ENCODE data around the gene PHOSPHO1. TPM values are rescaled to one million over a fixed set of nuclear protein-coding genes. Genes with fewer than 3 reads are reported as not detected.

PHOSPHO1 gene
- total and polyA plus RNA-seq, 3 experiments from 2014 or later = 0.91 TPM; not detected in 2

GRCh38 chr17:49254066-49254465 lies 23.5 kb upstream of the PHOSPHO1 start:
- CTCF ChIA-PET = no interaction called here
- POLR2A ChIA-PET = no interaction called here
- Mint-ChIP-seq H3K27me3 (peaks cover 0 to 6% of the 10 kb centered on the region in 2 donors), H3K4me3 (no peak overlapping the region), H3K4me1 (no peaks in the 10 kb centered on the region), H3K27ac (peak overlapping the region in 1 of 8 donors; percentile 68), H3K36me3 (peaks cover 0 to 2% (median 0%) of the 10 kb centered on the region in 3 donors), H3K9me3 (no peaks in the 10 kb centered on the region)
- Histone ChIP-seq H3K27ac (ENCODE audit: low read depth, low read length) (no peak overlapping the region), H3K4me3 (ENCODE audit: low read length) (no peak overlapping the region), H3K36me3 (ENCODE audit: insufficient read depth, low read length) (no peaks in the 10 kb centered on the region), H3K9me3 (ENCODE audit: low read length) (no peaks in the 10 kb centered on the region), H3K4me1 (ENCODE audit: insufficient read depth, low read length) (no peaks in the 10 kb centered on the region), H3K27me3 (ENCODE audit: insufficient read depth, low read length, poor library complexity, severe bottlenecking) (no peaks in the 10 kb centered on the region)
- DNase-seq = no peak

GRCh38 chr17:49252148-49252695 lies 21.6 kb upstream of the PHOSPHO1 start:
- no peaks in the 10 kb centered on the region for H3K9me3 ChIP-seq (ENCODE audit: low read length)
- no peaks in the 10 kb centered on the region for H3K4me1 ChIP-seq (ENCODE audit: insufficient read depth, low read length)
- no peaks in the 10 kb centered on the region for H3K9me3 Mint-ChIP-seq
- no peak overlapping the region for H3K4me3 Mint-ChIP-seq
- peaks cover 0 to 4% (median 0%) of the 10 kb centered on the region in 3 donors for H3K36me3 Mint-ChIP-seq
- ChIA-PET CTCF (no interaction called here), POLR2A (interaction anchor here (0.5 kb wide), 1 partner anchor 425 kb away, joined by 3 read pairs; no protein-coding TSS in a partner anchor)
- no peak overlapping the region for H3K4me3 ChIP-seq (ENCODE audit: low read length)
- H3K27me3 ChIP-seq (ENCODE audit: insufficient read depth, low read length, poor library complexity, severe bottlenecking) = no peaks in the 10 kb centered on the region
- H3K27ac ChIP-seq (ENCODE audit: low read depth, low read length) = no peak overlapping the region
- no peak for DNase-seq
- H3K4me1 Mint-ChIP-seq = no peaks in the 10 kb centered on the region
- H3K27ac Mint-ChIP-seq = peak overlapping the region in 1 of 8 donors; percentile 38
- peaks cover 0 to 9% of the 10 kb centered on the region in 2 donors for H3K27me3 Mint-ChIP-seq
- no peaks in the 10 kb centered on the region for H3K36me3 ChIP-seq (ENCODE audit: insufficient read depth, low read length)

- peak overlapping the region in 1 of 8 donors; percentile 68 for H3K27ac Mint-ChIP-seq
- peaks cover 0 to 4% (median 0%) of the 10 kb centered on the region in 3 donors for H3K36me3 Mint-ChIP-seq
- peaks cover 9 to 13% of the 10 kb centered on the region in 2 donors for H3K27me3 Mint-ChIP-seq
- Histone ChIP-seq H3K27me3 (ENCODE audit: insufficient read depth, low read length, poor library complexity, severe bottlenecking) (no peaks in the 10 kb centered on the region), H3K27ac (ENCODE audit: low read depth, low read length) (no peak overlapping the region), H3K4me3 (ENCODE audit: low read length) (no peak overlapping the region), H3K9me3 (ENCODE audit: low read length) (no peaks in the 10 kb centered on the region), H3K4me1 (ENCODE audit: insufficient read depth, low read length) (no peaks in the 10 kb centered on the region), H3K36me3 (ENCODE audit: insufficient read depth, low read length) (no peaks in the 10 kb centered on the region)
- ChIA-PET POLR2A (no interaction called here), CTCF (no interaction called here)
- no peak for DNase-seq
- no peaks in the 10 kb centered on the region for H3K4me1 Mint-ChIP-seq
- no peaks in the 10 kb centered on the region for H3K9me3 Mint-ChIP-seq
- no peak overlapping the region for H3K4me3 Mint-ChIP-seq
These were observed 19.4 kb upstream of the PHOSPHO1 start for GRCh38 chr17:49249890-49250522.

GRCh38 chr17:49249292-49249794 lies 18.8 kb upstream of the PHOSPHO1 start:
- H3K27me3 ChIP-seq (ENCODE audit: insufficient read depth, low read length, poor library complexity, severe bottlenecking) = no peaks in the 10 kb centered on the region
- peaks cover 0 to 4% (median 0%) of the 10 kb centered on the region in 3 donors for H3K36me3 Mint-ChIP-seq
- ChIA-PET CTCF (no interaction called here), POLR2A (no interaction called here)
- H3K27ac ChIP-seq (ENCODE audit: low read depth, low read length) = no peak overlapping the region
- no peaks in the 10 kb centered on the region for H3K36me3 ChIP-seq (ENCODE audit: insufficient read depth, low read length)
- no peaks in the 10 kb centered on the region for H3K9me3 Mint-ChIP-seq
- H3K4me3 ChIP-seq (ENCODE audit: low read length) = no peak overlapping the region
- no peak for DNase-seq
- peaks cover 13 to 17% of the 10 kb centered on the region in 2 donors for H3K27me3 Mint-ChIP-seq
- no peaks in the 10 kb centered on the region for H3K9me3 ChIP-seq (ENCODE audit: low read length)
- no peak overlapping the region for H3K27ac Mint-ChIP-seq
- H3K4me1 Mint-ChIP-seq = no peaks in the 10 kb centered on the region
- peak overlapping the region in 1 of 7 donors; percentile 18 for H3K4me3 Mint-ChIP-seq
- no peaks in the 10 kb centered on the region for H3K4me1 ChIP-seq (ENCODE audit: insufficient read depth, low read length)

- Mint-ChIP-seq H3K27ac (no peak overlapping the region), H3K9me3 (no peaks in the 10 kb centered on the region), H3K36me3 (peaks cover 0 to 4% (median 0%) of the 10 kb centered on the region in 3 donors), H3K4me1 (no peaks in the 10 kb centered on the region), H3K4me3 (no peak overlapping the region), H3K27me3 (peaks cover 13 to 17% of the 10 kb centered on the region in 2 donors)
- no peaks in the 10 kb centered on the region for H3K36me3 ChIP-seq (ENCODE audit: insufficient read depth, low read length)
- no peak for DNase-seq
- H3K27me3 ChIP-seq (ENCODE audit: insufficient read depth, low read length, poor library complexity, severe bottlenecking) = no peaks in the 10 kb centered on the region
- POLR2A ChIA-PET = no interaction called here
- H3K4me3 ChIP-seq (ENCODE audit: low read length) = no peak overlapping the region
- H3K4me1 ChIP-seq (ENCODE audit: insufficient read depth, low read length) = no peaks in the 10 kb centered on the region
- no peak overlapping the region for H3K27ac ChIP-seq (ENCODE audit: low read depth, low read length)
- CTCF ChIA-PET = interaction anchor here (1.1 to 1.2 kb wide), 2 partner anchors 21 to 68 kb away, joined by 3 to 5 read pairs; no protein-coding TSS in a partner anchor
- H3K9me3 ChIP-seq (ENCODE audit: low read length) = no peaks in the 10 kb centered on the region
These were observed 17.4 kb upstream of the PHOSPHO1 start for GRCh38 chr17:49247944-49248343.

- no peaks in the 10 kb centered on the region for H3K9me3 ChIP-seq (ENCODE audit: low read length)
- CTCF ChIA-PET = no interaction called here
- peaks cover 15 to 17% of the 10 kb centered on the region in 2 donors for H3K27me3 Mint-ChIP-seq
These were observed 14.3 kb upstream of the PHOSPHO1 start for GRCh38 chr17:49244839-49245238.

GRCh38 chr17:49242813-49243212 lies 12.2 kb upstream of the PHOSPHO1 start:
- H3K36me3 ChIP-seq (ENCODE audit: insufficient read depth, low read length) = no peaks in the 10 kb centered on the region
- no peak overlapping the region for H3K27ac Mint-ChIP-seq
- H3K9me3 Mint-ChIP-seq = no peaks in the 10 kb centered on the region
- H3K4me1 Mint-ChIP-seq = no peaks in the 10 kb centered on the region
- H3K4me1 ChIP-seq (ENCODE audit: insufficient read depth, low read length) = no peaks in the 10 kb centered on the region
- H3K36me3 Mint-ChIP-seq = no peaks in the 10 kb centered on the region
- H3K27me3 Mint-ChIP-seq = peaks cover 12 to 16% of the 10 kb centered on the region in 2 donors
- POLR2A ChIA-PET = no interaction called here
- no peak overlapping the region for H3K4me3 Mint-ChIP-seq
- CTCF ChIA-PET = interaction anchor here (1.0 kb wide), 1 partner anchor 63 kb away, joined by 3 read pairs; no protein-coding TSS in a partner anchor
- H3K27ac ChIP-seq (ENCODE audit: low read depth, low read length) = no peak overlapping the region
- H3K9me3 ChIP-seq (ENCODE audit: low read length) = no peaks in the 10 kb centered on the region
- no peaks in the 10 kb centered on the region for H3K27me3 ChIP-seq (ENCODE audit: insufficient read depth, low read length, poor library complexity, severe bottlenecking)
- no peak overlapping the region for H3K4me3 ChIP-seq (ENCODE audit: low read length)
- DNase-seq = no peak

More at GRCh38 chr17:49244839-49245238, 14.3 kb upstream of the PHOSPHO1 start:
- Mint-ChIP-seq H3K27ac (no peak overlapping the region), H3K36me3 (peaks cover 0 to 2% (median 0%) of the 10 kb centered on the region in 3 donors), H3K9me3 (no peaks in the 10 kb centered on the region), H3K4me1 (no peaks in the 10 kb centered on the region), H3K4me3 (no peak overlapping the region)
- H3K36me3 ChIP-seq (ENCODE audit: insufficient read depth, low read length) = no peaks in the 10 kb centered on the region
- no peaks in the 10 kb centered on the region for H3K27me3 ChIP-seq (ENCODE audit: insufficient read depth, low read length, poor library complexity, severe bottlenecking)
- H3K4me1 ChIP-seq (ENCODE audit: insufficient read depth, low read length) = no peaks in the 10 kb centered on the region
- H3K4me3 ChIP-seq (ENCODE audit: low read length) = no peak overlapping the region
- no peak overlapping the region for H3K27ac ChIP-seq (ENCODE audit: low read depth, low read length)
- DNase-seq = no peak
- POLR2A ChIA-PET = no interaction called here

- CTCF ChIA-PET = interaction anchor here (1.0 kb wide), 1 partner anchor 62 kb away, joined by 3 read pairs; no protein-coding TSS in a partner anchor
- no peaks in the 10 kb centered on the region for H3K9me3 Mint-ChIP-seq
These were observed 11.3 kb upstream of the PHOSPHO1 start for GRCh38 chr17:49241692-49242397.

More at GRCh38 chr17:49241692-49242397, 11.3 kb upstream of the PHOSPHO1 start:
- H3K4me3 ChIP-seq (ENCODE audit: low read length) = no peak overlapping the region
- H3K4me1 ChIP-seq (ENCODE audit: insufficient read depth, low read length) = no peaks in the 10 kb centered on the region
- Mint-ChIP-seq H3K4me1 (no peaks in the 10 kb centered on the region), H3K4me3 (no peak overlapping the region), H3K27me3 (peaks cover 10 to 14% of the 10 kb centered on the region in 2 donors), H3K27ac (no peak overlapping the region), H3K36me3 (no peaks in the 10 kb centered on the region)
- no peaks in the 10 kb centered on the region for H3K36me3 ChIP-seq (ENCODE audit: insufficient read depth, low read length)
- POLR2A ChIA-PET = no interaction called here
- H3K9me3 ChIP-seq (ENCODE audit: low read length) = no peaks in the 10 kb centered on the region
- no peak for DNase-seq
- H3K27ac ChIP-seq (ENCODE audit: low read depth, low read length) = no peak overlapping the region
- no peaks in the 10 kb centered on the region for H3K27me3 ChIP-seq (ENCODE audit: insufficient read depth, low read length, poor library complexity, severe bottlenecking)
